Endometrium (tissue), 2 donors: Measurements from ENCODE around the gene LRRC1.
"Not testable (repeated sequence)": the region's sequence is repeated elsewhere in the genome, so short reads cannot be mapped to it uniquely, and the experiment has no call there.

Experiments
- FAIRE-seq: peaks from 2 replicates; lab custom pipeline; 2012; peaks lifted over from hg19 to GRCh38; lab: Jason Lieb, UNC
- donor health status: control.
- donor health status: control.

Gene LRRC1

GRCh38 chr6:53794720-53795339, at the start of gene LRRC1:
TSS of gene LRRC1 (plus strand) at chr6:53795005. CDS start at chr6:53795257, 252 bp downstream.
- no peak for FAIRE-seq

GRCh38 chr6:53746442-53747103, 48.2 kb upstream of the LRRC1 start:
- no peak for FAIRE-seq

GRCh38 chr6:53750052-53750650, 44.7 kb upstream of the LRRC1 start:
- no peak for FAIRE-seq

GRCh38 chr6:53751417-53751816, 43.4 kb upstream of the LRRC1 start:
- FAIRE-seq, result no peak

- no peak for FAIRE-seq
Measured at GRCh38 chr6:53752440-53752839, 42.4 kb upstream of the LRRC1 start.

GRCh38 chr6:53752856-53753255, 41.9 kb upstream of the LRRC1 start:
- FAIRE-seq, result no peak

GRCh38 chr6:53754330-53754729, 40.5 kb upstream of the LRRC1 start:
- no peak for FAIRE-seq

- FAIRE-seq, result no peak
Measured at GRCh38 chr6:53756396-53756795, 38.4 kb upstream of the LRRC1 start.

- FAIRE-seq, result no peak
Measured at GRCh38 chr6:53758496-53758895, 36.3 kb upstream of the LRRC1 start.

- no peak for FAIRE-seq
Measured at GRCh38 chr6:53761036-53761435, 33.8 kb upstream of the LRRC1 start.

GRCh38 chr6:53765270-53765669, 29.5 kb upstream of the LRRC1 start:
- FAIRE-seq, result no peak

GRCh38 chr6:53766930-53767329, 27.9 kb upstream of the LRRC1 start:
- no peak for FAIRE-seq

GRCh38 chr6:53767941-53768340, 26.9 kb upstream of the LRRC1 start:
- no peak for FAIRE-seq

- FAIRE-seq, result no peak
Measured at GRCh38 chr6:53768636-53769035, 26.2 kb upstream of the LRRC1 start.

GRCh38 chr6:53770780-53771249, 24.0 kb upstream of the LRRC1 start:
- FAIRE-seq, result no peak

- FAIRE-seq, result no peak
Measured at GRCh38 chr6:53771785-53772624, 22.8 kb upstream of the LRRC1 start.

GRCh38 chr6:53773044-53773696, 21.6 kb upstream of the LRRC1 start:
- peak; percentile 46 for FAIRE-seq

GRCh38 chr6:53776152-53776551, 18.7 kb upstream of the LRRC1 start:
- not testable (repeated sequence) for FAIRE-seq

- not testable (repeated sequence) for FAIRE-seq
Measured at GRCh38 chr6:53784991-53785390, 9.8 kb upstream of the LRRC1 start.

GRCh38 chr6:53786832-53787231, 8.0 kb upstream of the LRRC1 start:
- FAIRE-seq, result no peak

GRCh38 chr6:53790886-53791285, 3.9 kb upstream of the LRRC1 start:
- no peak for FAIRE-seq

- no peak for FAIRE-seq
Measured at GRCh38 chr6:53792016-53792415, 2.8 kb upstream of the LRRC1 start.
